Measurements from ENCODE around the gene PHLDB3.

DNA sequence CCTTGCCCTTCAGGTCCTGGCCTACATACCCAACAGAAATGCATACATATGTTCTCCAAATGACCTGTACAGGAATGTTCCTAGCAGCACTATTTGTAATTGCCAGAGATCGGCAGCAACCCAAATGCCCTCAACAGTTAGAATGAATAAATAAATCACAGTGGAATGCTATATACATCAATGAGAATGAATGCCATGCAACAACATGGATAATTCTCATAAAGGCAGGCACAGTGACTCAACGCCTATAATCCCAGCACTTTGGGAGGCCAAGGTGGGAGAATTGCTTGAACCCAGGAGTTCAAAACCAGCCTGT, 71.2 kb downstream of the PHLDB3 start:
- TF ChIP-seq NFRKB (IDR thresholded peaks at IDR 0.05) (no peak), SP1 (IDR thresholded peaks at IDR 0.05) (no peak), TARDBP (IDR thresholded peaks at IDR 0.05) (no peak), ELF4 (IDR thresholded peaks at IDR 0.05) (no peak), HDGF (IDR thresholded peaks at IDR 0.05; ENCODE audit: borderline replicate concordance) (no peak), L3MBTL2 (conservative IDR thresholded peaks at IDR 0.05) (no peak)
